ENCODE data around the gene OPRD1.
A peak's percentile ranks its signal among the peaks of the same experiment; 100 is the strongest.

Gene OPRD1

DNA sequence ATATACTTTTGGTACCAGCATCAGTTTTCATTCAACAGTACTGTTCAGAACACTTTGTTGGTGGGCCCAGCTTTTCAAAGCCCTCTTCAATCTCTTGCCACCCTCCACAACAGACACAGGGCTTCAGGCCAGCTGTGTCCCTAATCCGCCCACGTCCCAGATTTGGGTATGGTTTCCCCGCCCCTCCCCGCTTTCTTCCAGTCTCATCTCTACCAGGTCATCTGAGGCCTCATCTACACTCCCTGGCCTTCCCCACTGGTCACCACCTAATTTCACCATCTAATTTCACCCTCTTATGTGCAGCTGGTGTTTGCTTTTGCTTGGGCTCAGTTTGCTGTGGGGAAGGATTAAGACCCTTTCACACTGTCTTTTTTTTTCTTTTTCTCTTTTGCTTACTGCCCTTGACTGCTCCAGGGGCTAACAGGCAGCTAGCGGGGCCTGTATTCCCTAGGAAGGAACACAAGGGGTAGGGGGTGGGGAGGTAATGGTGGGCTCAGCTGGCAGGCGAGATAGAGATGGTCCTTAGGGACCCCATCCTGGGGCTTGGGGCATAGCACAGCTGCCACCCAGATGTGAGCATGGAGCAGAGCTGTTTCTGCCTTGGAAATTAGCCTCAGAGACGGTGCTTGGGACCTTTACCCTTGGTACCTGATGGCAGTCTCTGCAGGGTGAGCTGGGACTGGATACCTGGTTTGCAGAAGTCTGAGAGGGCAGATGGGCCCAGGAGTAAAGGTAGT is 98.6 kb downstream of the OPRD1 start:
- Histone ChIP-seq H3K36me3 (ENCODE audit: control insufficient read depth in 4 of 4, insufficient read depth in 4 of 4, low read length in 3 of 4) (peaks cover 0 to 8% (median 3%) of the 10 kb centered on the region in 4 experiments), H3K27me3 (replicated peaks in 2 of 5; ENCODE audit: control insufficient read depth in 4 of 5, insufficient read depth in 5 of 5, low read length in 4 of 5) (no peaks in the 10 kb centered on the region), H3K9me3 (ENCODE audit: control extremely low read depth in 1 of 5, control insufficient read depth in 4 of 5, insufficient read depth in 2 of 5, low read depth in 1 of 5, low read length in 4 of 5) (no peaks in the 10 kb centered on the region), H3K4me3 (ENCODE audit: control insufficient read depth in 1 of 7, extremely low read depth in 1 of 7, insufficient read depth in 4 of 7, low read depth in 2 of 7, low read length in 6 of 7) (no peak overlapping the region), H3K27ac (ENCODE audit: insufficient read depth in 1 of 2, low read depth in 1 of 2, low read length in 2 of 2, poor library complexity in 1 of 2, severe bottlenecking in 2 of 2) (no peak overlapping the region), H3K4me1 (ENCODE audit: control extremely low read depth in 1 of 4, control insufficient read depth in 4 of 4, insufficient read depth in 4 of 4, low read length in 3 of 4) (peaks cover 5 to 17% (median 10%) of the 10 kb centered on the region in 4 experiments)
- POLR2A ChIA-PET = no interaction called here
- DNase-seq = no peak
- CTCF ChIA-PET = interaction anchor here (1.1 to 2.2 kb wide), 2 partner anchors 12 to 27 kb away, joined by 3 to 5 read pairs; no protein-coding TSS in a partner anchor
- WGBS (ENCODE audit: insufficient coverage) = 100% methylated on average over 5 of the region's 7 CpGs

DNA sequence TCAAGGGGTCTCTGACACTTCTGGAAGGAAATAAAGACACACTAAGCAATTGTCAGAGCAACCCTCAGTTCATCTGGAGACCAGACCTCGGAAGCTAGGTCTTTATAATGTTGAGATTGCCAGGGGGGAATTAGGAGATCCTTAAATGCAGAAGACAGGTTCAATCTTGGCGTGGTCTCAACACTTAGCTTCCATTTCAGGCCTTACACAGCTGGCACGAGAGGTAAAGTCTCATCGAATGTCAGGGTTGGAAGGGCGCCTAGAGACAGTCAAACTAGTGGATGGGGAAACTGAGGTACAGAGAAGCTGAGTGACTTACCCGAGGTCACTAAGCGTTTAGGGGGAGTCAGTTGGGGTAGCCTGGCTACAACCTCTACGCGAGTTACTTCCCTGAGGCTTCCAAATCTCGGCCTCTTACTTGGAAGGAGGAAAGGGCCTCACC is 101.8 kb downstream of the OPRD1 start:
- ChIA-PET CTCF (interaction anchor here (1.4 to 2.9 kb wide), 4 partner anchors 12 to 120 kb away, joined by 4 to 15 read pairs (median 6); no protein-coding TSS in a partner anchor), POLR2A (interaction anchor here (0.6 to 2.2 kb wide), 4 partner anchors 26 to 332 kb away, joined by 3 to 7 read pairs (median 6); partner anchors contain the start of gene RNU11)
- Histone ChIP-seq H3K27me3 (replicated peaks in 2 of 5; ENCODE audit: control insufficient read depth in 4 of 5, insufficient read depth in 5 of 5, low read length in 4 of 5) (no peaks in the 10 kb centered on the region), H3K27ac (ENCODE audit: insufficient read depth in 1 of 2, low read depth in 1 of 2, low read length in 2 of 2, poor library complexity in 1 of 2, severe bottlenecking in 2 of 2) (peak overlapping the region in 1 of 2 experiments; percentile 37), H3K4me1 (ENCODE audit: control extremely low read depth in 1 of 4, control insufficient read depth in 4 of 4, insufficient read depth in 4 of 4, low read length in 3 of 4) (peaks cover 9 to 35% (median 14%) of the 10 kb centered on the region in 4 experiments), H3K9me3 (ENCODE audit: control extremely low read depth in 1 of 5, control insufficient read depth in 4 of 5, insufficient read depth in 2 of 5, low read depth in 1 of 5, low read length in 4 of 5) (no peaks in the 10 kb centered on the region), H3K36me3 (ENCODE audit: control insufficient read depth in 4 of 4, insufficient read depth in 4 of 4, low read length in 3 of 4) (peaks cover 2 to 3% (median 2%) of the 10 kb centered on the region in 4 experiments), H3K4me3 (ENCODE audit: control insufficient read depth in 1 of 7, extremely low read depth in 1 of 7, insufficient read depth in 4 of 7, low read depth in 2 of 7, low read length in 6 of 7) (peak overlapping the region; percentile 57 to 85 (median 75))
- 39% methylated on average over 10 of the region's 10 CpGs for WGBS (ENCODE audit: insufficient coverage)
- no peak for DNase-seq

DNA sequence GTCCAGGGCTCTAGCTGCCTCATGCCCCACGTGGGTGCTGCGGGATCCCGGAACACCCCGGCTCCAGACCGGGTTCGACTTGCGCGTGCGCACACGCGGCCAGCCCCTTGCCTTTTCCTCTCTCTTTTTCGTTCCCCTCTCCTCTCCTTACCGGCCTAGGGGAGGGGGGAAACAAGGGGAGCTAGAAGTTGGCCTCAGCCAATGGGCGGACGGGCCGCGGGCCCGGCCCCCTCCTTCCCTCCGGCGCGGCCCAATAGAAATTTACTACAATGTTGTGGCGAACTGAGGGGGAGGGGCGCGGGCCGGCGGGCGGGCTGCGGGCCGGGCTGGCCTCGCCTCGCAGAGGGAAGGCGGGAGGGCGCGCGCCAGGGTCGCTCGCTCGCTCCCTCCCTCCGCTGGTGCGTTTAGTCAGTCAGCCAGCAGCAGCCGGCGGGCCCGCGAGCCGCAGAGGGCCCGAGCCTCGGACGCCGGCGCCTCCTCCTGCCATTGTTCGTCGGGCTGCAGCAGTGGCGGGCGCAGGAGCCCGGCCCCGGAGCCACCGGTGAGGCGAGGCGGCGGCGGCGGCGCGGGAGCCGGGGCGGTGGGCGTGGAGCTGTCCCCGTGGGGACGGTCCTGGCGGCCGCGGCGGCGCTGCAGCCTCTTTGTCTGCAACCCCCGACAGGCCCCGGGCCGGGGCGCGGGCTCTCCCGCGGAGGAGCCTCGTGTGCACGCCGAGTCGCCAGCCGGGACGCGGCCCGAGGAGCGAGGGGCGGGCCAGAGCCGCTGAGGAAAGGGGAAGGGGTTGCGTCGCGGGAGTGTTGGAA is 102.5 kb downstream of the OPRD1 start, which contains the start of gene EPB41:
EPB41 (plus strand) TSS at position 342 of the 803 bp plus-strand sequence. CDS start 72,869 bp downstream, outside the sequence.
- H3K27ac ChIP-seq (ENCODE audit: insufficient read depth in 1 of 2, low read depth in 1 of 2, low read length in 2 of 2, poor library complexity in 1 of 2, severe bottlenecking in 2 of 2) = peak within 1 kb of the TSS in 1 of 2 experiments; percentile 54
- peak within 1 kb of the TSS; percentile 57 to 85 (median 75) for H3K4me3 ChIP-seq (ENCODE audit: control insufficient read depth in 1 of 7, extremely low read depth in 1 of 7, insufficient read depth in 4 of 7, low read depth in 2 of 7, low read length in 6 of 7)
- ChIA-PET POLR2A (interaction anchor here (0.6 to 2.2 kb wide), 4 partner anchors 27 to 333 kb away, joined by 3 to 7 read pairs (median 6); partner anchors contain the start of gene RNU11), CTCF (interaction anchor here (1.0 to 2.9 kb wide), 5 partner anchors 9 to 119 kb away, joined by 3 to 15 read pairs (median 5); no protein-coding TSS in a partner anchor)
- no peaks in the 10 kb centered on the region for H3K9me3 ChIP-seq (ENCODE audit: control extremely low read depth in 1 of 5, control insufficient read depth in 4 of 5, insufficient read depth in 2 of 5, low read depth in 1 of 5, low read length in 4 of 5)
- peaks cover 9 to 35% (median 14%) of the 10 kb centered on the region in 4 experiments for H3K4me1 ChIP-seq (ENCODE audit: control extremely low read depth in 1 of 4, control insufficient read depth in 4 of 4, insufficient read depth in 4 of 4, low read length in 3 of 4)
- no peaks in the 10 kb centered on the region for H3K27me3 ChIP-seq (replicated peaks in 2 of 5; ENCODE audit: control insufficient read depth in 4 of 5, insufficient read depth in 5 of 5, low read length in 4 of 5)
- peaks cover 2 to 3% (median 2%) of the 10 kb centered on the region in 4 experiments for H3K36me3 ChIP-seq (ENCODE audit: control insufficient read depth in 4 of 4, insufficient read depth in 4 of 4, low read length in 3 of 4)
- peak; percentile 94 to 97 (median 97) for DNase-seq
- WGBS (ENCODE audit: insufficient coverage) = 0% methylated on average over 48 of the region's 95 CpGs

DNA sequence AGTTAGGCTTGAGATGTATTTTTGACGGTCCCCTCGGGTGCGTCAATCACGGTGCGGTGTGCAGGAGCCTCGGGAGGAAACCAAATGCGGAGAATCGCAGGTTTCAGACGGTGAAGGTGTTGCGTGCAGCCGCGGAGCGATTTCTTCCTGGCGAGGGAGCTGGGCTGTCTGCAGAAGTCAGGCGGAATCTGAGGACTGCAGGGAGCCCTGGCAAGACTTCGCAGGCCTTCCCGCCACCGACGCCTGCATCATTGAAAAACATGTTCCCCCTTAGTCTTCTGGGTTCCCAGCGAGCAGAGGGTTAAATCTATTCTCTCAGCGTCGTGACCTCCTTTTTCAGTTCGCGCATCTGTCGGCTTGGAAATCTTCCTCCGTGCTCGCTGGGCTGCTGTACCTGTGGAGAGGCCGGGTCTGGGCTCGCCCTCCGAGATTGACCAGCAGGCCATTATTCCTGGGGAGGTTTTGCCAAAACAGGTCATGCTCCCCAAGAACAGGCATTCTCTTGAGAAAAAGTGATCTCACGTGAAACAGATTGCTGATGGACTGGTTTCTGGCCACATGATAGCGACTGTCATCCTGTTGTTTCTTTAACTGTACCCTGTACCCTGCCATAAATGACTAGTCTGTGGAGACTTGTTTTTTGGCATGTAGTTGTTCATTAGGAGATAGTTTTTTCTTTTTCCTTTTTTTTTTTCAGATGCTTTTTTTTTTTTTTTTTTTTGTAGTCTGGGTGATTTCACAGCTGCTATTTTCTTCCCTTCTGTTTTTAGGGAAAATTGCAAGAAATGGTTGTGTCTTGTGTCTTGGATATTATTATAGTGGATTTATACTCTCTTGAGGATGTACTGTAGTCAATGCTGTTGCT is 103.3 kb downstream of the OPRD1 start:
- peaks cover 2% of the 10 kb centered on the region in 4 experiments for H3K36me3 ChIP-seq (ENCODE audit: control insufficient read depth in 4 of 4, insufficient read depth in 4 of 4, low read length in 3 of 4)
- CTCF ChIA-PET = interaction anchor here (0.8 to 1.7 kb wide), 4 partner anchors 10 to 33 kb away, joined by 3 to 8 read pairs (median 4); no protein-coding TSS in a partner anchor
- peak overlapping the region; percentile 57 to 85 (median 75) for H3K4me3 ChIP-seq (ENCODE audit: control insufficient read depth in 1 of 7, extremely low read depth in 1 of 7, insufficient read depth in 4 of 7, low read depth in 2 of 7, low read length in 6 of 7)
- WGBS (ENCODE audit: insufficient coverage) = 1% methylated on average over 31 of the region's 32 CpGs
- H3K9me3 ChIP-seq (ENCODE audit: control extremely low read depth in 1 of 5, control insufficient read depth in 4 of 5, insufficient read depth in 2 of 5, low read depth in 1 of 5, low read length in 4 of 5) = no peaks in the 10 kb centered on the region
- POLR2A ChIA-PET = interaction anchor here (1.2 to 2.2 kb wide), 3 partner anchors 28 to 266 kb away, joined by 5 to 7 read pairs (median 6); partner anchors contain the start of gene RNU11
- peak; percentile 36 to 63 (median 59) for DNase-seq
- H3K27ac ChIP-seq (ENCODE audit: insufficient read depth in 1 of 2, low read depth in 1 of 2, low read length in 2 of 2, poor library complexity in 1 of 2, severe bottlenecking in 2 of 2) = peak overlapping the region in 1 of 2 experiments; percentile 54
- peaks cover 9 to 35% (median 14%) of the 10 kb centered on the region in 4 experiments for H3K4me1 ChIP-seq (ENCODE audit: control extremely low read depth in 1 of 4, control insufficient read depth in 4 of 4, insufficient read depth in 4 of 4, low read length in 3 of 4)
- H3K27me3 ChIP-seq (replicated peaks in 2 of 5; ENCODE audit: control insufficient read depth in 4 of 5, insufficient read depth in 5 of 5, low read length in 4 of 5) = no peaks in the 10 kb centered on the region

DNA sequence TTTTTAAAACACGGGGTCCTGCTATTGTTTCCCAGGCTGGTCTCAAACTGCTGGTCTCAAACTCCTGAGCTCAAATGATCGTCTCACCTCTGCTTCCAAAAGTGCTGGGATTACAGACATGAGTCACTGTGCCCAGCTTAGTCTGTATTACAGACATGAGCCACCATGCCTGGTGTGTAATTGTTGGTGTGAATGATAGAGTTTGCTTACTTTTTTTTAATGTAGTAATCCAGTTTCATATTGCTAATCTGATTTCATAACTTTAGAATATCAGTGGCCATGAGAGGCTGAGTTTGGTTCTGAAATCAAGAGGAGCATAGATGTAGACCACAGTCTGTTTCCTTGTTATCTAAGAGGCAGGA is 105.8 kb downstream of the OPRD1 start:
- Histone ChIP-seq H3K27me3 (replicated peaks in 2 of 5; ENCODE audit: control insufficient read depth in 4 of 5, insufficient read depth in 5 of 5, low read length in 4 of 5) (no peaks in the 10 kb centered on the region), H3K4me1 (ENCODE audit: control extremely low read depth in 1 of 4, control insufficient read depth in 4 of 4, insufficient read depth in 4 of 4, low read length in 3 of 4) (peaks cover 9 to 35% (median 14%) of the 10 kb centered on the region in 4 experiments), H3K27ac (ENCODE audit: insufficient read depth in 1 of 2, low read depth in 1 of 2, low read length in 2 of 2, poor library complexity in 1 of 2, severe bottlenecking in 2 of 2) (no peak overlapping the region), H3K9me3 (ENCODE audit: control extremely low read depth in 1 of 5, control insufficient read depth in 4 of 5, insufficient read depth in 2 of 5, low read depth in 1 of 5, low read length in 4 of 5) (no peaks in the 10 kb centered on the region), H3K4me3 (ENCODE audit: control insufficient read depth in 1 of 7, extremely low read depth in 1 of 7, insufficient read depth in 4 of 7, low read depth in 2 of 7, low read length in 6 of 7) (no peak overlapping the region), H3K36me3 (ENCODE audit: control insufficient read depth in 4 of 4, insufficient read depth in 4 of 4, low read length in 3 of 4) (peaks cover 0 to 2% (median 2%) of the 10 kb centered on the region in 4 experiments)
- ChIA-PET CTCF (interaction anchor here (0.6 kb wide), 2 partner anchors 11 to 109 kb away, joined by 3 to 4 read pairs; no protein-coding TSS in a partner anchor), POLR2A (no interaction called here)
- no peak for DNase-seq
- WGBS (ENCODE audit: insufficient coverage) = 100% methylated on average over 2 of the region's 2 CpGs
